Measurements from ENCODE around the gene TRAF1.
A peak's percentile ranks its signal among the peaks of the same experiment; 100 is the strongest.

TRAF1 gene

DNA sequence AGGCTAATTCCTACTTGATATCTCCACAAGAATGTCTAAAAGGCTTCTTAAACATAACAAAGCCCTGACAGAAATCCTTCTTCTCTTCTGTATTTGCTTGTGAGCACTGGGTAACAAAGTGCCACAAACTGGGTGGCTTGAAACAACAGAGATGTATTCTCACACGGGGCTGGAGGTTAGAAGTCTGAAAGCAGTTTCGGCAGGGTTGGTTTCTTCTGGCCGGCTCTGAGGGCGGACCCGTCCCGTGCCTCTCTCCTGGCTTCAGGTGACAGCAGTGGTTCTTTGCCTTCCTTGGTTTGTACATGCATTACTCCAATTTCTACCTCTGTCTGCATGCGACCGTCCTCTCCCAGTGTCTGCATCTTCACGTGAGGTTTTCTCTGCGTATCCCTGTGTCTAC lies 14.0 kb upstream of the TRAF1 start:
- no peak for DNase-seq

DNA sequence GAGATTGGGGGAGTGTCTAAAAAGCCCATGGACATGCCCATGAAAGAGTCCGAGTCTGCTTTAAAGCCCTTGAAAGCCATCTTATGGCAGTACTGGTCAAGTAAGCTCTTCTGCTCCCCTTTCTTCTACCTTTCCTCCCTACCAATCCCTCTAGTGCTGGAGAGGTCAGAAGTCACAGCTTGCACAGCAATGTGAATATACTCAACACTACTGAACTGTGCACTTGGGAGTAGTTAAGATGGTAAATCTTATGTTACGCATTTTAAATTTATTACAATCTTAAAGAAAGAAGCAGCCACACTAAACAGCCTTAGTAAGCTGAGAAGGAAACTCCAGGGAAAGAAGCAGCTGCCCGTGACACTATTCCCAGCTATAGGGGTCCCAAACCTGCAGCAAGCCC lies 12.3 kb upstream of the TRAF1 start:
- no peak for DNase-seq

DNA sequence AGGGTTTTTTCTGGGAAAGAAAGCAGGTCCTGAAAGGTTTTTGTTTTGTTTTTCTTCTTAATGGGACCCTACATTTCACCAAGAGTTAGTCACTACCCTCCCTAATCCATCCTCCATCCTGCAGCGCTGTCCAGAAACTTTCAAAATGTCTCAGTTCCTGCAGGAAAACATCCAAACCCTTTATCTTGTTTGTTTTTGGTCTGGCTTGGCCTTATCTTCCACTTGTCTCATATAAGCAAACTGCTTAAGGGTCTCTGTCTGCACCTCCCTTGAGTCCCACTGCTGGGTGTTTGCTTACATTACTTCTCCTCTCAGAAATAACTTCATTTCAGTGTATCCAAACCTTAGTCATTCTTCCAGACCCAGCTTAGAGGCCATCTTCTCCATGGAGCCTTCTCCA lies 11.0 kb upstream of the TRAF1 start:
- no peak for DNase-seq

DNA sequence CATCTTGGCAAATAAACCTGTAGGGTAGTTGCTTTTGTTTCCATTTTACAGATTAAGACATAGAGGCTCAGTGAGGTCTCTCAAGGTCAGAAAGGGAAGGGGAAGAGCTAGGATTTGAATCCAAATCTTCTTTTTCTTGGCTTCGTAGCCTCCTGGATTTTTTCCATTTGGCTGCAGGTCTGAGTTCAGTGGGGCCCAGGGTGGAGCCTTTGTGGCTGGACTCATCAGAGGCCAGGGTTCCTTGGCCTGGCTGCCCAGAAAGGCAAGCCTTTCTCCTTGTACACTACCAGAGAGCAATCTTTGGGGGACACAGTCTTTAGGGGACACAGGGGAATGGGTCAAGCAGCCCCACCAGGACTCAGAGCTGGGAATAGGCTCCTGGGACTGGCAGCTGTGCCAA lies 10.5 kb upstream of the TRAF1 start:
- no peak for DNase-seq

DNA sequence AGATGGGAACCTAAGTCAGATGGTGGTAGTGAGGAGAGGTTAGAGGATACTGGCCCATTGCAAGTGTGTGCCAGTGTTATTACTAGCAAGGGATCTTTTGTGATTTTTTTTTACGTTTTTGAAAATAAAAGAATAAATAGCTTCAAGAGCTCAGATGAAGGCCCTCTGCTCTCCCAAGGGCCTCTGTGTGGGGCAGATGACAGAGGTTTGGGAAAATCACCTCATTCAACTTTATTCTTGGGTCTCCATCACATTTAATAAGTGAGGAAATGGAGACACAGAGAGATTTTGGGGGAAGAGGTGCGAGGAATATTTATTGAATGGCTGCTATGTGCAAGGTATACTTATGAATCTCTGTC lies 10.1 kb upstream of the TRAF1 start:
- no peak for DNase-seq

DNA sequence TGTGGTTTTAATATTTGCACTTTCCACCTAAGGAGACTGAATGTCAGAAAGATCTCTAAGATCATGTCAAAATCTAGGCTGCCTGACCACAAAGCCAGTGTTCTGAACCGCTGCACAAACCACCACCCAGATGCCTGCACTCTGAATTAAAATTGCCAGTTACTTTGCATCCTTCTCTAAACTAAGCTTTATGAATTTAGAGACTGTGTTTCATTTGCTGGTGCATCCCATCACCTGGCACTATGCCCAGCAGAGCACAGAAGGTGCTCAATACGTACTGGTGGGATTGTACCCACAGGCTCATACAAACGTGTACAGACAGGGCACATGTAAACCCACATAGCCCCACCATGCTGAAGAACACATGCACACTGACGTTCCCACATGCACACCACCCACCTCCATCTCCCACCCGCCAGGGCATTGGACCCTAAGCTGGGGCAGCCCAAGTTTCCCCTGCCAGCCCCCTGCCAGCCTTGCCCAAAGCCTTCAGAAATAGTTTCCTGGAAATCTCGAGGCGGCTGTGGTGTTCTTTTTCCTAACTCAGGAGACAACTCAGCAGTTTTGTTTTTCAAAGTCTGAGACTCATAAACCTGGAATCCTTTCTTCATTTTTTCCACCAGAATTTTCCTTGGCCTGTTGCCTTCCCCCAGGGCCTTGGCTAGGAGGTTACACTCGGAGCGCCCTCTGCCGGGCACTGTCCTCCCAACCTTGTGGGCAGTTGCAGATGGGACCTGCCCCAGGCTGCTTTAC lies 9.6 kb upstream of the TRAF1 start:
- DNase-seq: peak; percentile 90

DNA sequence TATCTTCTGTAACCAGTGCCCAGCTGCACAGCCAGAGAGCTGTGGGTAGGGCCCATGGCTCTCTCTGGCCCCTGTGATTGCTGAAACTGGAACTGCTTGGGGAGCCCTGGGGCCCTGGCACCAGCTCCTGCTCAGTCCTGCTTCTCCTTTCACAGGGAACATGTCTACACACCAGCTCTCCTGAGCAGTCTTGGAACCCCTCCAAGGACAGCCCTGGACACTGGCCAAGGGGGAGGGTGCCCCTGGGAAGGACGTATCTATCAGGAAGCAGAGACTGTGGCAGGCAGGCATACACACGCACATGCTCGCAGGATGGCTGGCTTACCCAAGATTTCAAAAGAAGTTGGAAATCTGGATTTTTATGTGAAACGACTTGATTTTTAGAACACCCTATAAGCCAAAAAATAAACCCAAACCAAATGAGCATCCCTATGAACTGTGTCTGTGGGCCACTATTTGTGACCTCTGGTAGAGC lies 8.8 kb upstream of the TRAF1 start:
- DNase-seq: no peak

DNA sequence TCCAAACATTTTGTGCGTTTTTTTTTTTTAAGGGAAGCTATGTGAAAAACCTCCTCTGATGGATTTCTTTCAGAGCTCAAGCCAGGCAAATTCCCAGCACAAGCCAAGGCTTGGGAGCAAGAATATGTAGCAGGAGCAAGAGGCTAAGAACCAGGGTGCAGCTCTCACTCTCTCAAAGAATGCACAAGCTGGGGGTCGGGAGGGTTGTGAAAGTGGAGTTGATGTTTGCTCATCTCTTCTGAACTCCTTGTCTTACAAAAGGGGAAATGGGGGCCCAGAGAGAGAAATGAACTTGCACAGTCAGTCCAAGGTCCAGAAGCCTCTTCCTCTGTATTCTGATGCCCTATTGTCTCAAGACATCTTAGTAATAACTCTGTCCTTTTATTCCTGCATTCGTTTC lies 7.7 kb upstream of the TRAF1 start:
- DNase-seq: no peak

DNA sequence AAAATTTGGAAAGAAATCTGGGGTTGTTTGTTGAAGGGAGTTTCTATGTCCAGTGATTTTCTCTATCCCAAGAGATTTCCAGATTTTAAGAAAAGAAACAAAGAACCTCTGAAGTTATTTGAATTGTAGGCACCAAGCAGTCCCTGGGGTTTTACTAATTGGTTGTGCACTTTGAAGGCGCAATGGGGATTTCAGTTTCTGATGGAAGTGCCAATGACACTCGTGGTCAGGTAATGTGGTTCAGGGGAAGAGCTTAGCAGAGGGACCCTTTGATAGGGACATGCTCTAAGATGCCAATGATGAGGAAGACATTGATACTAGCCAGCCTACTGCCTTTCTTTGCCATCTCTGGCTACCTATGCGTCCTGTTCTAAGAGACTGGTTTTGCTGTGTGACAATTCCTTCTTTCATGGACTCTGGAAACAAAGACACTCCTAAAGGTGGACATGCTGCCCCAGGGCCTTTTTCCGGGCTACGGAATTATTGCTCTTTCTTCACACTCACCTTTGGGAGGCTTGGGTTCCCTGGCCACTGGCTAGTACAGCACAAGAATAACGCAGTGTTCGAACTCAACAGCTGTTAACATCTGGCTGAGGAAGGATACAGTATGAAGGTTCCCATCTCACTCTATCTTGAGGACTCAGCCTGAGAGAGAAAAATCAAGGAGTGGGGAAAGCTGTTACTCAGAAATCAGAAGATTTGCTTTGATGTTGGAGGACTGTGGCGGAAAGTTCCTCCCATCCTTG lies 6.9 kb upstream of the TRAF1 start:
- no peak for DNase-seq

DNA sequence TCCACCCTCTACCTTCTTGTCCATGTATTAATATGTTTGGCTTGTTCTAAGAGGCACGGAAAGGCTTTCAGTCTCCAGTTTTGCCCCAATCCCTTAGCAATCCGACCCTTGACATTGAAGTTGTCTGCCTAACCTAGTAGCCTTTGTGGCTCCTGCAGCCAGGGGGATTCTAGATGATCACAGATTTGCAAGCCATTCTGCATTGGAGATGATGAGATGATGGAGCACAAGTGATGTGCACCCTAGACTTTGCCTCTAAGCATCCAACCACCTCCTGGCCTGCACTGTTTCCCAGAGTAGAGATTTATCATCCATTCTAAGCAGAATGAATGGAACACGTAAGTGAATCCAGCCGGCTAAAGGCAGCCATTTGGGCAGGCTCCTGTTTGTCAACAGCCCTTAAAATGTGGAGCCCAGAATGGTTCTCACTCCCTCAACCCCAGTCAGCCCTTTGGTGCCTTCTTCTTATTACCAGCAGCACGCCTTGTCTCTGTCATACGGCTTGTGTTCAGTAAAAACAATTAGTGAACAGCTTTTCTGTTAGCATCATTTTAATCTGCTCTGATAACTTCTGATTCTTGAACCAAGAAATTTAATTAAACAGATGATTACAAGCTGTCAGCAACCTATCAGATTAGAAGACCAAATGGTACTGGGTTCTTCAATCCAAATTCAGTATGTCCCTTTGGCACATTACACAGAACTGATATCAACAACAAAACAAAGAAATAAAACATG lies 5.7 kb upstream of the TRAF1 start:
- no peak for DNase-seq

DNA sequence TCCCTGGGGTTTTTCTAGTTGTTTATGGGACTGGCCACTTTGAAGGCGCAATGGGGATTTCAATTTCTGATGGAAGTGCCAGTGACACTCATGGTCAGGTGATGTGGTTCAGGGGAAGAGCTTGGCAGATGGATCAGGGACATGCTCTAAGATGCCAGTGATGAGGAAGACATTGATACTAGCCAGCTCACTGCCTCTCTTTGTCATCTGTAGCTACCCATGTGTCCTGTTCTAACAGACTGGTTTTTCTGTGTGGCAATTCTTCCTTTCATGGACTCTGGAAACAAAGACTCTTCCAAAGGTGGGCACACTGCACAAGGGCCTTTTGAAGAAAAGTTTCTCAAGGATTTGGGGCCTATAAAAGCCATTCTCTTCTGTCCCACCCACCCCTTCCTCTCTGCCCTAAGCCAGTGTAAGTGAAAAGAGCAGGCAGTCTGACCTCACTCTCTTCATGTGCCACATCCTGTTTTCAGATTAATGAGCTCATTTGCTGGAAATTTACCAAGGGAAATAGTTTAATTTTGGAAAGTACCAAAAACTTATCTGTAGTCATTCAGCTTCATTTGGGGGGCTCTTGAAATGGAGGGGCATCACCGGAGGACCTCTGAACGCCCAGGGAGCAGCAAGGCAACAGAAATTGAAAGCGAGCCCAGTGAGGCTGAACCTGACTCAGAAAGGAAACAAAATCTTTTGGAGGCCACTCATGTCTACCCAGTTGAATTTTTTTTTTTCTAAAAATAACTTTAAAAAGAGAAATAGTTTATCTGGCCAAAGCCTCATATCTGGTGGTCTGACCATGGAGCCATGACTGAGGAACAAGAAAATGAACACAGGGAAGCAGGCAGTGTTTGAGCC lies 4.9 kb upstream of the TRAF1 start:
- no peak for DNase-seq

DNA sequence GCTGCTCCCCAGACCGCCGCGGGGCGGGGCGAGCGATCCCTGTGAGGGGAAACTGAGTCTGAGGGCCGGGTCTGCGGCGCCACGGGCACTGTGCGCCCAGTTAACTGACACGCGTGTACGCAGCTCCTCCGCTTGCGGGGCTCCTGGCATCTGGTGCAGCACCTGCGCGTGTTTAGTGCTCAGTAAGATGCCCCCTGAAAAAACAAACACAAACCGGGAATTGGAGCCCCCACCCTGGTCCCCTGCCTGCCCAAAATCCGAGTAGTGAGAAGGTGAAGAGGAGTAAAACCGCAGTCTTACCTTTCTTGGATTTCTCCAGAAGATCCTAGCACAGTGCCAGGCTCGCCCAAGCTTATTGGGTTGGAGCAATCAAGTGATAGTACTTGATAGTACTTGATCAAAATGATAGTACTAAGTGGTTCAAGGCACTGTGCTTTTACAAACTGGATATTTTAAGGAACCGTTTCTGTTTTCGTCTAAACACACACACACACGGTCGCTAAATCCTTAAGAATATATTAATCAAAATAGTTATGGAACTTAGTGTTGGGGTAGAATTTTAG lies 2.7 kb upstream of the TRAF1 start:
- no peak for DNase-seq

DNA sequence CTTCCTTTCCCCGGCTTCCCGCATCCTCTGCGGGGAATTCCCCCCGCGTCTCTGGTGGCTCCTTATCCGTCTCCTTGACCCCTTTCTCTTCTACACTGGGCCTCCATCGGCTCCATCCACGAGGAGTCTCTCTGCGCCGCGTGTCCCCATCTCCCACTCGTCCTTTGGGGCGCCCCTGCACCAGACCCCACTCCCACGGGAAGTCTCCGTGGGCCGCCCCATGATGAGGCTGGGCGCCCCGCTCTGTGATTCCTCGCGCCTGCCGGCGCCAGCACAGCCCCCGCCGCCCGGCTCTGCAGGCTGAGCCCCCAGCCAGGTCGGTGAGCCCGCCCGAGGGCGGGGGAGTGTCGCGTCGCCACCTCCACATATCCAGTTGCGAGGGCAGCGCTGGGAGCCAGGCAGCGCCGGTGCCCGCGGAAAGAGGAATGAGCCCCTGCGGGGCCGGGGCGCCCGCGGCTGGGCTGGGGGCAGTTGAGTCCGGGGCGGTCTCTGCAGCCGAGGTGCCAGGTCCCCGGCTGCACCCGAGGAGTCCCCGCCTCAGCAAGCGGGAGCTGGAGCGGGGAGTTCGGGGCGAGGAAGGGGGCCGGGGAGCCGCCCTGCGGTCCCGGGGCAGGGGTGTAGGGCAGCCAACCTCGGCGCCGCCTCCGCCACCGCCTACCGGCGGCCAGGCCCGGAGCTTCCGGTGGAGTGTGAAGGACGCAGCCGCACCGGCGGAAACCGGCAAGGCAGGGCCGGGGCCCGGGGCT lies 2.1 kb upstream of the TRAF1 start:
- peak; percentile 83 for DNase-seq

DNA sequence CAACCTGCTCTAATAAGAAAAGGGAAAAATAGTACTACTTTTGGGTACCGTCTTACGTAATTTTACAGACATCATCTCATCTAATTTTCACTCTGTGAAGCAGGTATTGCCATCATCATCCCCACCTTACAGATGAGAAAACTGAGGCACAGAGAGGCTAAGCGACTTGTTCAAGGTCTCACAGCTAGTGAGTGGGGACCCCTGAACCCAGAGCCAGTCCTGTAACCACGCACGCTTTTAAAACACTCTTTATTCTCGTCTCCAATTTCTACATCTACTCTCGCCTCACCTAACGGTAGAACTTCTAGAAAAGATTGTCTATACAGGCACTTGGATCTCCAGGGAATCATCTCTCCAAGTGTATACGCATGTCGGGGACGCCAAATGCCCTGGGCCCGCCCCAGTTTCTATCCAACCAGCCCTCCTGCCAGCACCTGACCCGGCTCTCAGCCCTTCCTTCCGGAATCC lies 1.5 kb upstream of the TRAF1 start:
- DNase-seq: no peak

DNA sequence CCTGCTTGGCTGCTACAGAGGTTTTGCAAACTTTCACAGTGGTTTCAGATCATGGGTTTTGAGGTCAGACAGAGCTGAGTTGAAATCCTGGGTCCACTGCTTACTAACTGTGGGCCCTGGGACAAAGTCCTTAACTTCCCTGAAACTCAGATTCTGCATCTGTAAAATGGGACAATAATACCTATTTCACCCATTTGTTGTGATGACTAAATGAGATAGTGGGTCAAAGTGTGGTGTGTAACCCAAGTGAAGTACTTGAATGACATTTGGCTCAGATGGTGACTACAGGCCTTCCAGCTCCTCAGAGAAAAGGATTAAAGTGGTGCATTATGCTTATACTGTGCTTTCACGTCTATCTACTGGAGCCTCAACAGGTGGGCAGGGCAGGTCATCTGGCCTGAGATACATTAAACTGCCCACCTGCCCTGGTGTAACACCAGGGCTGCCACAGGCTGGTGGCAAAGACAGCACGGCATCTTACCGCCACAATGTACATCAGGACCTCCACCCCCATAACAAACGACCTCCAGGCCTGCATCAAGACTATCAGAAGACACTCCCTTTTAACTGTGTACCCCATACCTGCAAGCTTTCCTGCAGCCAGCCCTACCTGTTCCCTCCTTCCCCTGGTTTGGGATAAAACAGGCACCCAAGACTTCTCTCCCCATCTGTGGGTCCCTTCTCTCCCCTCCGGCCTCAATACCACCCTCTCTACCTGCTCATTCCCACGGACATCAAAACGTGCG lies 846 bp upstream of the TRAF1 start:
- DNase-seq: no peak

DNA sequence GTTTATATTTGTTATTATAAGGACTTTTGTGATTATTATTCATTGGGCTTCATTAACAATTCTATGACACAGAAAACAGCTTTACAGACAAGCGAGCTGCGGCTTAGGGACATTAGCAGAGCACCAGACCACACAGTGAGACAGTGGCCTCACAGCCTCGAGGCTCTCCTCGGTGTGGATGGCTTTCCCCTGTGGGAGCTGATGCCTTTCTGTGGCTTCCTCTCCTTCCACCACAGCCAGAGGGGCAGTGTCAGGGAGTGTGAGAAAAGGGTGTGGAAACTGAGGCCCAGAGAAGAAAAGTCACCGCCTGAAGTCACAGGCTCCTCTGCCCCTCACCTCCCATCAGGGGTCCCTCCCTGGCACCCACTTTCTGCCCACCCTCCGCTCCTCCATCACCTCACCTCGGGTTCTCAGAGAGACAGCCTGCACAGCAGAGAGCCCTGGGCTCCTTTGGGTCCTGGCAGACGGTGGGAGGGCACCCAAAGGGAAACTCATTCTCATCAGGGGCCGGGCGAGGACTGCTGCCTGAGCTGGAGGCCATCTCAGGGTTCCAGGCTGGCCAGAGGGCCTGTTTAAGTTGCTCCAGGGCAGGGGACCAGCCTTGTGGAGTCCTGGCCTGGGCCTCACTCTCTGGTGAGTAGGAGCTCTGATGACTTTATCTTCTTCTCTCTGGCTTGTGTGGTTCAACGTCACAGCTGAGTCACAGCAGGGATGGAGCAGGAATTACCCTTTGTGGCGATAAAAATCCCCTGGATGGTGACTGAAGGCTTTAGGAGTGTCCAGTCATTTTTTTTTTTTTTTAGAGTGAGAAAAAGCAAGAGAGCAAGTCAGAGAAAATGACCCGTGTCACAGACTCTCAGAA lies 830 bp downstream of the TRAF1 start:
- DNase-seq: peak; percentile 78

DNA sequence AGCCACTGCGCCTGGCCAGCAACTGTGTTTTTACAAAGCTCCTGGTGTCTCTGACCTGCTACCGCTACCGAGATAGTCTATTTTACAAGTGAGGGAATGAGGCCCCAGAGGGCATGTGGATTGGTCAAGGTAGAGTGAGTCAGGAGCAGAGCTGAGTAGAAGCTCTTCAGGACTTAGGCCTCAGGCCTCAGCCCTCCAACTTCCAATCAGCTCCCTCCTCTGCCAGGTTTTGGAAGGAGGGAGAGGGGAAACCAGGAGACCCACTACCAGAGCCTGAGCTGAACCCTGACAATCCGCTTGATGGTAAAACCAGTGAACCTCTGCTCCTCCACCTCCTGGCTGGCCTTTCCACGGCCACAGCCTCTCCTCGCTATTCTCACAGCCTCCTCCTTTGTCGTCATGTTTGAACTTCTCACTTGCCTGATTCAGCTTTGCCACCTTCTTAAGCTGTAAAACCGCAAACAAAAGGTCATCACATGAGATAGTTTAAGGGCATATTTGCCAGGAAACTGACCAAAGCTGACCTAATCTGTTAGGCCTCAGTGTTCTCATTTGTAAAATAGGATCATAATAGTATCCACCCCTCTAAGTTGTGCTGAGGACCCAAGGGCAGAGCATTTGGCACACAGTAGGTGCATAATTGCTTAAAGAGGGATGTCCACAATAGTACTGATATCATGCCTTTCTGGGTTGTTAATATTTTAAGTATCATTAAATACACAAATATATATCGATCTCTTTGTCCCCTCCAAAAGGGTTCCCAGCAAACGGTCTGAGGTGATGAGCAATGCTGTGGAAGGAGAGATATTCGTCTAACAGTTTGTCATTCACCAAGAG lies 1.7 kb downstream of the TRAF1 start:
- DNase-seq: no peak

DNA sequence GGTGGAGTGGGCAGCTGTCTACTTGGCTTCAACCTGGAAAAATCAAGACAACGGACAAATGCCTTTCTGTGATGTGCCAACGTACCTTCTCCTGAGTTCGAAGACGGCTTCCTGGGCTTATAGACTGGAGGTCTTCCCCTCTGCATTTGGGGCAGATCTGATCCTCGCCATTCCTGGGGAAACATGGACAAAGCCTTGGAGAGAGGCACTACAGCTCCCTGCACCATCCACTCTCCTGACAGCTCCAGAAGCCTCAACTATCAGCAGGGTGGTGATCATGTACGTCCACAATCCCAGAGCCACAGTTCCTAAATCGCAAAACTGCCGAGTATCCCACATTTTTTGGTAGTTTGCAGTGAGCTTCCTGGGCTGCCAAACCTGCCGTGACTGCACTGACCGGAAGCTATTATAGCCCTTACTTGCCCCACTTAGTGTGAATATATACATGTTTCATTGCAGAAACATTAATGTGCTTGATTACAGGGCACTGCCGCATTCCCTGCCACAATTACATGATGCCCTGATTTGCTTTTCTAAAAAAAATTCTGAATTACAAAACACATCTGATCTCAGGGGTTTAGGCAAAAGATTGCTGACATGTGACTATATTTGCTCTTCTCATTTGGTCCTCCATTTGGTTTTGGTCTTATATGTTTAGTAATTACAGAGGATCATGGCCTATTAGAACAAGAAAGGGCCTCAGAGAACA lies 2.8 kb downstream of the TRAF1 start:
- no peak for DNase-seq

Data from activated CD4-positive, CD25-positive, alpha-beta regulatory T cell treated with anti-CD3 and anti-CD28 coated beads, Interleukin-2, amount 50 U/mL, for 72 hours (primary cell).